Measurements from ENCODE around the gene KIF3B. TPM values are rescaled to one million over a fixed set of nuclear protein-coding genes. Genes with fewer than 3 reads are reported as not detected.

KIF3B gene
- total and polyA plus RNA-seq, 2 of the 13 experiments (the other 11 are each of a cell fraction or from before 2014, with no cell fraction given), result 23.6 to 28.8 TPM

- ChIA-PET CTCF (ENCODE audit: low intra/inter-chr PET ratio, low total read pairs) (no interaction called here), POLR2A (interaction anchor here (5.8 kb wide), 1 partner anchor 7 kb away, joined by 52 read pairs; no protein-coding TSS in a partner anchor)
- Histone ChIP-seq H3K36me3 (replicated peaks in 1 of 2; ENCODE audit: control insufficient read depth in 1 of 2, insufficient read depth in 2 of 2, low read length in 2 of 2) (peaks cover 7 to 15% of the 10 kb centered on the region in 2 experiments; a peak in 4 of 5 replicates), H4K20me1 (ENCODE audit: insufficient read depth, low read length) (no peaks in the 10 kb centered on the region), H3K9ac (ENCODE audit: insufficient read depth, low read depth, low read length) (no peak overlapping the region), H3K27me3 (ENCODE audit: control insufficient read depth in 1 of 2, insufficient read depth in 2 of 2, low read length in 2 of 2) (no peaks in the 10 kb centered on the region; a peak in 1 of 5 replicates), H3K4me3 (replicated peaks in 1 of 3; ENCODE audit: insufficient read depth in 1 of 3, low read depth in 2 of 3, low read length in 3 of 3) (no peak overlapping the region), H3K27ac (ENCODE audit: extremely low read length, insufficient read depth, low read length) (no peak overlapping the region), H3K4me1 (ENCODE audit: insufficient read depth, low read length) (peaks cover 52% of the 10 kb centered on the region), H2AFZ (ENCODE audit: low read length) (no peak overlapping the region), H3K9me3 (ENCODE audit: low read length) (no peaks in the 10 kb centered on the region), H3K79me2 (ENCODE audit: insufficient read depth, low read length) (peaks cover 23% of the 10 kb centered on the region), H3K4me2 (ENCODE audit: low read depth, low read length) (no peak overlapping the region)
- intact Hi-C loops (cut with micrococcal nuclease; ENCODE audit: unreplicated experiment) (no loop called here), in situ Hi-C loops (cut with HindIII; ENCODE audit: extremely low pct_ligation_motif_present, low pct_unique_long_range_greater_than_20kb) (no loop called here)
- FAIRE-seq, result no peak
- DNase-seq (ENCODE audit: low spot score), result no peak
- ATAC-seq, result no peak
- TF ChIP-seq CAMTA2 (CRISPR knock-in tag; IDR thresholded peaks at IDR 0.05; ENCODE audit: borderline replicate concordance) (no peak), PRMT3 (CRISPR knock-in tag; IDR thresholded peaks at IDR 0.05; ENCODE audit: borderline replicate concordance, low read depth) (no peak), STAT6 (CRISPR knock-in tag; IDR thresholded peaks at IDR 0.05; ENCODE audit: borderline replicate concordance) (no peak), CEBPG (CRISPR knock-in tag; IDR thresholded peaks at IDR 0.05) (no peak), SAP130 (CRISPR knock-in tag; IDR thresholded peaks at IDR 0.05; ENCODE audit: low read depth) (no peak), ZNF564 (CRISPR knock-in tag; IDR thresholded peaks at IDR 0.05) (no peak), PRPF4 (IDR thresholded peaks at IDR 0.05; ENCODE audit: low read depth, low read length, poor library complexity, severe bottlenecking) (no peak)
- TF ChIP-seq, protein P1, sequence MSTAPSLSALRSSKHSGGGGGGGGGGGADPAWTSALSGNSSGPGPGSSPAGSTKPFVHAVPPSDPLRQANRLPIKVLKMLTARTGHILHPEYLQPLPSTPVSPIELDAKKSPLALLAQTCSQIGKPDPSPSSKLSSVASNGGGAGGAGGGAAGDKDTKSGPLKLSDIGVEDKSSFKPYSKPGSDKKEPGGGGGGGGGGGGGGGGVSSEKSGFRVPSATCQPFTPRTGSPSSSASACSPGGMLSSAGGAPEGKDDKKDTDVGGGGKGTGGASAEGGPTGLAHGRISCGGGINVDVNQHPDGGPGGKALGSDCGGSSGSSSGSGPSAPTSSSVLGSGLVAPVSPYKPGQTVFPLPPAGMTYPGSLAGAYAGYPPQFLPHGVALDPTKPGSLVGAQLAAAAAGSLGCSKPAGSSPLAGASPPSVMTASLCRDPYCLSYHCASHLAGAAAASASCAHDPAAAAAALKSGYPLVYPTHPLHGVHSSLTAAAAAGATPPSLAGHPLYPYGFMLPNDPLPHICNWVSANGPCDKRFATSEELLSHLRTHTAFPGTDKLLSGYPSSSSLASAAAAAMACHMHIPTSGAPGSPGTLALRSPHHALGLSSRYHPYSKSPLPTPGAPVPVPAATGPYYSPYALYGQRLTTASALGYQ (CRISPR knock-in tag; IDR thresholded peaks at IDR 0.05), result no peak
- no TSS peak for BruUV-seq (replicated peaks)
- WGBS (ENCODE audit: low lambda C conversion rate), result 96% methylated on average over 4 of the region's 4 CpGs
Measured at GRCh38 chr20:32281711-32282110, 4.3 kb downstream of the KIF3B start.
